Activated gamma-delta T cell treated with Interleukin-2 at 50 U/mL for 16 hours (primary cell): ENCODE measurements around the gene PAEP.
"Not testable (repeated sequence)": the region's sequence is repeated elsewhere in the genome, so short reads cannot be mapped to it uniquely, and the experiment has no call there.

Experiments
- DNase-seq: peaks from one replicate; pipeline ENCODE4 v3.0.0-alpha.2; 2020

PAEP gene

GRCh38 chr9:135526089-135526729 is 35.3 kb upstream of the PAEP start:
- no peak for DNase-seq

- no peak for DNase-seq
These were observed 34.6 kb upstream of the PAEP start for GRCh38 chr9:135526730-135527571.

- DNase-seq = not testable (repeated sequence)
These were observed 32.6 kb upstream of the PAEP start for GRCh38 chr9:135528842-135529435.

- DNase-seq = no peak
These were observed 31.4 kb upstream of the PAEP start for GRCh38 chr9:135530146-135530545.

- no peak for DNase-seq
These were observed 30.5 kb upstream of the PAEP start for GRCh38 chr9:135531096-135531495.

- no peak for DNase-seq
These were observed 28.4 kb upstream of the PAEP start for GRCh38 chr9:135533113-135533512.

GRCh38 chr9:135533674-135534073 is 27.9 kb upstream of the PAEP start:
- no peak for DNase-seq

GRCh38 chr9:135534192-135534711 is 27.3 kb upstream of the PAEP start:
- not testable (repeated sequence) for DNase-seq

- DNase-seq = not testable (repeated sequence)
These were observed 26.7 kb upstream of the PAEP start for GRCh38 chr9:135534826-135535225.

GRCh38 chr9:135535631-135536030 is 25.9 kb upstream of the PAEP start:
- DNase-seq = not testable (repeated sequence)

GRCh38 chr9:135536216-135536615 is 25.3 kb upstream of the PAEP start:
- DNase-seq = no peak

GRCh38 chr9:135543262-135543894 is 18.2 kb upstream of the PAEP start:
- not testable (repeated sequence) for DNase-seq

- DNase-seq = no peak
These were observed 16.4 kb upstream of the PAEP start for GRCh38 chr9:135544981-135545635.

- not testable (repeated sequence) for DNase-seq
These were observed 15.8 kb upstream of the PAEP start, which contains the start of gene OBP2A for GRCh38 chr9:135545646-135546176. Gene OBP2A (plus strand): TSS chr9:135546126. CDS start chr9:135546181, 55 bp downstream.

GRCh38 chr9:135546792-135547617 is 14.6 kb upstream of the PAEP start:
- not testable (repeated sequence) for DNase-seq

GRCh38 chr9:135547756-135548736 is 13.5 kb upstream of the PAEP start:
- DNase-seq = no peak

- DNase-seq = not testable (repeated sequence)
These were observed 11.8 kb upstream of the PAEP start for GRCh38 chr9:135549478-135550343.

GRCh38 chr9:135550344-135550918 is 11.1 kb upstream of the PAEP start:
- no peak for DNase-seq

GRCh38 chr9:135551031-135551430 is 10.5 kb upstream of the PAEP start:
- DNase-seq = no peak
